ENCODE measurements around the gene RPS5. TPM values are rescaled to one million over a fixed set of nuclear protein-coding genes. Genes with fewer than 3 reads are reported as not detected.
"Not testable (repeated sequence)": the region's sequence is repeated elsewhere in the genome, so short reads cannot be mapped to it uniquely, and the experiment has no call there.

RPS5 gene
- polyA plus RNA-seq, 3 donors from 2014 or later, result 558 to 1,355 (median 731) TPM

DNA sequence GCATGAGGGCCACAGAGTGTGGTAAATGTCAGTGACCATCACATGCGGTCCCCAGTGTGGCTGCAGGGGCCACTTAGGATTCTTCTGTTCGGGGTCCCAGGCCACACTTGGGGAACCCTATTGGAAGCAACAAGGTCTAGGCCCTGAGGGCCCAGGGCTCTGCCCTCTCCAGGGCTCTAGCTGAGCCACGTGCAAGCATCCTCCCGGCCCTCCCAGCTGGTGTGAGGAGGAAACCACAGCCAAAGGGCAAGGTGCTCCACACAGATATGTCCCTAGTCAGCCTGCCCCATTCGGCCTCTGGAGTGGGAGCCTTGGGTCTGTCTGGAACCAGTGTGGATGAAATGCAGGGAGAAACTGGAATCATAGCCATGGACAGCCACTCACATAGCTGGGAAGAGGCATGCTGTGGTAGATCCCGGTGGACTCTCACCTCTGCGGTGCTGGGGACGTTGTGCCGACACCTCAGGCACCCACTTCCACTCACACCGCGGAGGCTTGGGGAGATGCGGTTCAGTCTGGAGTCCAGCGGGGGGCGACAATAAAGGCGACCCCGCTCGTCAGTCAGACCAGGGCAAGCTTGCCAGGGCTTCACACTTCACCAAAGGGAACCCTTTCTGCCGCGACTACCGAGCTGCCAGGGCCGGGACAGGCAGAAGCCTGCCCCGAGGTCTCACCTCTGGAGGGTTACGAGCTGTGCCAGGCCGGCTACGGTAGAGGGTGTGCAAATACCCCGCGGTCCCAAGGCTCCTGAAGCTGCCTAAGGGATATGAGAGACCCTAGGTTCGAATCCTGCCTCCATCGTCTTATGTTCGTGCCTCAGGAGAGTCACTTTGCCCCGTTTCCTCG lies 20.3 kb upstream of the RPS5 start:
- no peak for DNase-seq
- no peaks in the 10 kb centered on the region for H3K9me3 Mint-ChIP-seq
- H3K4me1 Mint-ChIP-seq, result peaks cover 5 to 12% of the 10 kb centered on the region in 2 donors
- peaks cover 9 to 15% (median 9%) of the 10 kb centered on the region in 3 donors for H3K27me3 Mint-ChIP-seq (ENCODE audit: low read depth in 3 of 3)
- no peaks in the 10 kb centered on the region for H3K36me3 Mint-ChIP-seq
- peak overlapping the region in 1 of 6 donors; percentile 28 for H3K27ac Mint-ChIP-seq
- no peak overlapping the region for H3K4me3 Mint-ChIP-seq

- Mint-ChIP-seq H3K4me1 (peaks cover 0 to 4% of the 10 kb centered on the region in 2 donors), H3K27ac (no peak overlapping the region), H3K4me3 (no peak overlapping the region), H3K9me3 (no peaks in the 10 kb centered on the region), H3K36me3 (no peaks in the 10 kb centered on the region), H3K27me3 (ENCODE audit: low read depth in 3 of 3) (peaks cover under 1 to 5% (median 1%) of the 10 kb centered on the region in 3 donors)
- DNase-seq, result no peak
Observed at GRCh38 chr19:58367698-58368454, 19.2 kb upstream of the RPS5 start.

DNA sequence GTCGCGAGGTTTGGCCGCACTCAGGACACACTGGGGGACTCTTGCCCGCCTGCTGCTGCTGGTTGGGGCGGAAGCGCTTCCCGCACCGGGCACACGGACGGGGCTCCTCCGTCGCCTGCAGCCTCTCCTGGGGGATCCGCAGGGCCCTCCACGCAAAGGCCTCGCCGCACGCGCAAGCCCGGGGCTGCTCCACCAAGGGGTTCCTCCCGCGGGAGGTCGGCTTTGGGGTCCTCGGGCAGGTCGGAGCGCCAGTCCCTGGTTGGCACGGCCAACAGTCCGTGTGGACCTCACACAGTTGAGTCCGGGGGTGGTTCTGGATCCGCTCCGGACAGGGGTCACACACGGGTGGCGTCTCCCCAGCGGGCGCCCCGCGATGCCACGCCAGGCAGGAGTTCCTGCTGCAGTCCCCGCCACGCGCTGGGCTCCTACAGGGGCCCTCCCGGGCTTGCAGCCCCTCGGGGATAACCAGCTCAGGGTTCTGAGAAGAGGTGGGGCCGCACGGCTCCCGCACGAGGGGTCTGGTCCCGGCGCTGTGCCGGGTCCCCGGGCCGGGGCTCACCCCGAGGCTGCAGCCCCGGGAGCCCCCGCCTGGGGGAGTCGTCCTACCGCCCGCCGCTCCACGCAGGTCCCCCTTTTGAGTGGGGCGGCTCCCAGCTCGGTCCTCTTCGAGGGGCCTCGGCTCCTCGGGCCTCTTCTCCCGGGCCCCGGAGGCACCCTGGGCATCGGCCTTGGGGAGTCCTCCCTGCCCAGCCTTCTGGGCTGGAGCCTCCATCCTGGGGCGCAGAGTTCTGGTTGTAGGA lies 18.3 kb upstream of the RPS5 start:
- DNase-seq, result no peak
- no peak overlapping the region for H3K27ac Mint-ChIP-seq
- no peaks in the 10 kb centered on the region for H3K9me3 Mint-ChIP-seq
- no peak overlapping the region for H3K4me3 Mint-ChIP-seq
- H3K36me3 Mint-ChIP-seq, result no peaks in the 10 kb centered on the region
- peaks cover 0 to 3% (median 3%) of the 10 kb centered on the region in 3 donors for H3K27me3 Mint-ChIP-seq (ENCODE audit: low read depth in 3 of 3)
- peaks cover 0 to 2% of the 10 kb centered on the region in 2 donors for H3K4me1 Mint-ChIP-seq

GRCh38 chr19:58372311-58373133 lies 14.5 kb upstream of the RPS5 start:
- Mint-ChIP-seq H3K36me3 (no peaks in the 10 kb centered on the region), H3K9me3 (no peaks in the 10 kb centered on the region), H3K27me3 (ENCODE audit: low read depth in 3 of 3) (peaks cover 0 to 3% (median 2%) of the 10 kb centered on the region in 3 donors), H3K4me1 (no peaks in the 10 kb centered on the region), H3K27ac (no peak overlapping the region), H3K4me3 (no peak overlapping the region)
- DNase-seq, result no peak

DNA sequence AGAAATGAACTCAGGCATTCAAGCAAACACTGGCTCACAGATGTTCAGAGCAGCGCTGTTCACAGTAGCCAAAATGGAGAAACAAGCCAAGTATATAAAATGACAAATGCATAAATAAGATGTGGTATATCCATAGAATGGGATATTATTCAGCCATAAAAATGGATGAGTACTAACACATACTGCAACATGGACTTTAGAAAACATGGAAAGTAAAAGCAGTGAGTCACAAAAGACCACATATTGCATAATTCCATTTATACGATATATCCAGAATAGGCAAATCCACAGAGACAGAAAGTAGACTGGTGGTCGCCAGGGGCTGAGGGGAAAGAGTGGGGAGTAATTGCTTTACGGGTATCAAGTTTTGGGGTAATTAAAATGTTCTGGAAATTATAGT lies 12.9 kb upstream of the RPS5 start:
- Mint-ChIP-seq H3K27ac (no peak overlapping the region), H3K4me3 (no peak overlapping the region), H3K9me3 (no peaks in the 10 kb centered on the region), H3K4me1 (peaks cover 3 to 6% of the 10 kb centered on the region in 2 donors), H3K27me3 (ENCODE audit: low read depth in 3 of 3) (peaks cover 0 to 3% (median 2%) of the 10 kb centered on the region in 3 donors), H3K36me3 (no peaks in the 10 kb centered on the region)
- no peak for DNase-seq

DNA sequence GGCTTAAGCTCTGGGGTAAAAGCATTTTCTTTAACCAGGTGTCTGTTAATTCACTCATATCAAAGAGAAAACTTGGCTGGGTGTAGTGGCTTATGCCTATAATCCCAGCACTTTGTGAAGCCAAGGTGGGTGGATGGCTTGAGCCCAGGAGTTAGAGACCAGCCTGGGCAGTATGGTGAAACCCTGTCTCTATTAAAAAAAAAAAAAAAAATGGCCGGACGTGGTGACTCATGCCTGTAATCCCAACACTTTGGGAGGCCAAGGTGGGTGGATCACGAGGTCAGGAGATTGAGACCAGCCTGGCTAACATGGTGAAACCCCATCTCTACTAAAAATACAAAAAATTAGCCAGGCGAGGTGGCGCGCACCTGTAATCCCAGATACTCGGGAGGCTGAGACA lies 10.3 kb upstream of the RPS5 start:
- H3K27me3 Mint-ChIP-seq (ENCODE audit: low read depth in 3 of 3); H3K27ac Mint-ChIP-seq; H3K9me3 Mint-ChIP-seq; DNase-seq; H3K36me3 Mint-ChIP-seq; H3K4me3 Mint-ChIP-seq: not testable (repeated sequence)
- H3K4me1 Mint-ChIP-seq, result peaks cover 18 to 23% of the 10 kb centered on the region in 2 donors

DNA sequence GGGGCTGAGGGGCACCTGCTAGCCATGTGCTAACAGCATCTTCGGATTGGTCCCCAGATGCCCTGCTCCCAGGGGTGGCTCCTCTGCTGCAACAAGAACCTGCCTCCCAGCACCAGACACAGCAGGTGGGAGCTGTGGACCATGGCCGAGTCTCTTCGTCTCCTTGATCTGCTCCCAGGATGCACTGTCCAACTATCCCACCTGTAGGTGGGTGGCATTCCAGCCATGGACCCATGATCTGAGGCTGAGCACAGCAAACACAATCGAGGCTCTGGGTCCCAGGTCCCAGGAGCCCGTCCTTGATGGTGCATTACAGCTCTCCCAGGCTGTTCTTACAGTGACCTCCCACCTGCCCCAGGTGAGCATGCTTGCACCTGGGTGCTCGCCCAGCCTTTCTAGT lies 7.8 kb upstream of the RPS5 start:
- Mint-ChIP-seq H3K9me3 (no peaks in the 10 kb centered on the region), H3K4me3 (peak overlapping the region in 4 of 5 donors; percentile 87 to 96 (median 88)), H3K27me3 (ENCODE audit: low read depth in 3 of 3) (peaks cover 2 to 8% (median 7%) of the 10 kb centered on the region in 3 donors), H3K27ac (peak overlapping the region; percentile 92 to 97 (median 96)), H3K36me3 (no peaks in the 10 kb centered on the region), H3K4me1 (peaks cover 26 to 28% of the 10 kb centered on the region in 2 donors)
- DNase-seq, result no peak

- H3K4me3 Mint-ChIP-seq, result peak overlapping the region; percentile 87 to 96 (median 89)
- H3K9me3 Mint-ChIP-seq, result no peaks in the 10 kb centered on the region
- H3K27ac Mint-ChIP-seq, result peak overlapping the region; percentile 92 to 97 (median 96)
- peaks cover 4 to 8% (median 7%) of the 10 kb centered on the region in 3 donors for H3K27me3 Mint-ChIP-seq (ENCODE audit: low read depth in 3 of 3)
- no peak for DNase-seq
- no peaks in the 10 kb centered on the region for H3K36me3 Mint-ChIP-seq
- peaks cover 26 to 28% of the 10 kb centered on the region in 2 donors for H3K4me1 Mint-ChIP-seq
Observed at GRCh38 chr19:58380037-58380661, 6.9 kb upstream of the RPS5 start.

DNA sequence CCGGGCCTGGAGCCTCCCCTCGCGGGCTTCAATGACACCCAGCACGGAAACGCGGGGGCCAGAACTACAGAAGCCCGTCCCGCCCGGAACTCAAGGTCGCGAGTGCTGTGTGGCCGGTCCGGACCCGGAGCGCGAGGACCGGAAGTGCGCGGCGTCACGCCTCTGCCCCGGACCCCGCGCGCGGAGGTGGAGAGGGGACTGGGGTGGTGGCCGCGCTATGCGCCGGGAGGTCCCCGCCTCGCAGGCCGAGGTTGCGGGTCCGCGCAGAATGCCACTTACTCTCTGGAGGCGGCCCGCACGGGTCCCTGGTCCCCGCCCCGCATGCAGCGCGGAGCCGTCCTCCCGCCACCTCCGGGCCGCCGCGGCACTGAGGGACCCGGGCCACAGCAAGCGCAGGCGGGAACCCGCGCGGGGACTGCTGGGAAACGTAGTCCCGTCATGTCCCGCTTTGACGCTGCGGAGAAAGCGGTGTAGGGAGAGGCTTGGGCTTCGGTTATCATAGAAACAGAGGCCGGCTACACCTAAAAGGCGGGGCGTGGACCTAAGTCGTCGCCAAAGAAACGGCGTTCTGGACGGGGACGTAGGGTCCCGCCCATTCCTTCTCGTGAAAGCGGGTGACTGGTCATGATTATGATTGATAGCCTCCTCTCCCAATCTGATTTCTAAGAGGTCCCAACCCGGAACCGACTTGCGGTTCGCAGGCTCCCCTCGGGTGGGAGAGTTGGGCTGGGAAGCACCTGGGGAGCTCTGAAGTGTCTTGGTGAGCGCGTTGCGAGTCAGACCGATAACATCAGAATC lies 6.2 kb upstream of the RPS5 start, which contains the start of gene ZNF837:
Gene ZNF837 (minus strand): TSS at position 369 of the 798 bp plus-strand sequence. CDS start 11,698 bp downstream, outside the sequence.
- no peaks in the 10 kb centered on the region for H3K9me3 Mint-ChIP-seq
- peaks cover 28 to 30% of the 10 kb centered on the region in 2 donors for H3K4me1 Mint-ChIP-seq
- H3K4me3 Mint-ChIP-seq, result peak within 1 kb of the TSS; percentile 87 to 96 (median 89)
- DNase-seq, result peak; percentile 98 to 99 (median 99)
- no peaks in the 10 kb centered on the region for H3K36me3 Mint-ChIP-seq
- H3K27ac Mint-ChIP-seq, result peak within 1 kb of the TSS; percentile 95 to 97 (median 96)
- H3K27me3 Mint-ChIP-seq (ENCODE audit: low read depth in 3 of 3), result peaks cover 4 to 9% (median 7%) of the 10 kb centered on the region in 3 donors

GRCh38 chr19:58381460-58382212 lies 5.4 kb upstream of the RPS5 start:
- peaks cover 7 to 10% (median 9%) of the 10 kb centered on the region in 3 donors for H3K27me3 Mint-ChIP-seq (ENCODE audit: low read depth in 3 of 3)
- H3K9me3 Mint-ChIP-seq, result no peaks in the 10 kb centered on the region
- peak overlapping the region; percentile 94 to 96 (median 95) for H3K27ac Mint-ChIP-seq
- peaks cover 28 to 35% of the 10 kb centered on the region in 2 donors for H3K4me1 Mint-ChIP-seq
- peak overlapping the region; percentile 87 to 96 (median 89) for H3K4me3 Mint-ChIP-seq
- DNase-seq, result no peak
- no peaks in the 10 kb centered on the region for H3K36me3 Mint-ChIP-seq

- H3K4me3 Mint-ChIP-seq, result peak overlapping the region in 2 of 5 donors; percentile 21 to 60
- no peaks in the 10 kb centered on the region for H3K36me3 Mint-ChIP-seq
- H3K27ac Mint-ChIP-seq, result peak overlapping the region in 4 of 6 donors; percentile 34 to 92 (median 58)
- no peaks in the 10 kb centered on the region for H3K9me3 Mint-ChIP-seq
- H3K27me3 Mint-ChIP-seq (ENCODE audit: low read depth in 3 of 3), result peaks cover 16 to 21% (median 17%) of the 10 kb centered on the region in 3 donors
- peaks cover 42 to 48% of the 10 kb centered on the region in 2 donors for H3K4me1 Mint-ChIP-seq
- DNase-seq, result no peak
Observed at GRCh38 chr19:58382997-58383603, 4.0 kb upstream of the RPS5 start.
